Right lobe of liver (tissue), 6 donors: ENCODE results near the gene RGS11. TPM values are rescaled to one million over a fixed set of nuclear protein-coding genes. Genes with fewer than 3 reads are reported as not detected.
"Not testable (repeated sequence)": the region's sequence is repeated elsewhere in the genome, so short reads cannot be mapped to it uniquely, and the experiment has no call there.

Source experiments
- ATAC-seq, 4 donors: fragments of 200-7000 bp; cut with Tn5 transposase; one replicate each; pipeline ENCODE4 v1.9.1; 2020; ENCODE audit warnings: mild to moderate bottlenecking in 4 of 4, moderate library complexity in 4 of 4
- DNase-seq, 3 donors: peaks; one replicate each; pipeline ENCODE4 v3.0.0-alpha.2; 2020
- H3K27ac ChIP-seq, 3 donors: fragments of 200-600 bp; one replicate each; pipeline ENCODE4 v1.8.0; 2022
- H3K27me3 ChIP-seq, 2 donors: fragments of 200-600 bp; one replicate each; pipeline ENCODE4 v1.8.0; 2022
- H3K36me3 ChIP-seq, 4 donors: fragments of 200-600 bp; sonication (generic) in 1 of 4; one replicate each; pipeline versions ENCODE4 v1.5.1 to v1.8.0; 2017 to 2022; ENCODE audit warnings: control low read depth in 1 of 4
- H3K4me1 ChIP-seq, 4 donors: fragments of 200-600 bp; sonication (generic) in 1 of 4; one replicate each; pipeline versions ENCODE4 v1.5.1 to v1.8.0; 2017 to 2022; ENCODE audit warnings: control low read depth in 1 of 4
- H3K4me3 ChIP-seq, 3 donors: fragments of 200-600 bp; one replicate each; pipeline ENCODE4 v1.8.0; 2022
- H3K9me3 ChIP-seq, 4 donors: fragments of 200-600 bp; sonication (generic) in 1 of 4; one replicate each; pipeline versions ENCODE4 v1.5.1 to v1.8.0; 2017 to 2022; ENCODE audit warnings: control low read depth in 1 of 4
- CTCF ChIP-seq, 4 donors: fragments of 200-600 bp in 3 of 4; fragments of 450-650 bp in 1 of 4; IDR thresholded peaks; one replicate each; pipeline versions ENCODE4 v1.5.1 to v1.8.0; 2016 to 2022; ENCODE audit warnings: antibody characterized with exemption in 4 of 4, mild to moderate bottlenecking in 2 of 4
- POLR2A ChIP-seq: fragments of 450-650 bp; IDR thresholded peaks from one replicate; pipeline ENCODE4 v1.6.1; 2017; ENCODE audit warnings: antibody characterized with exemption, mild to moderate bottlenecking
- WGBS: methylation state at CpG from one replicate; pipeline ENCODE4 v1.1.6; 2018; ENCODE audit warnings: low coverage, low lambda C conversion rate; ENCODE audit not compliant: insufficient coverage; ENCODE audit errors: missing lambda C conversion rate; 5-methylcytosine and 5-hydroxymethylcytosine counted together
- intact Hi-C, 2 donors: fragments of 100-400 bp; cut with DNase I; formaldehyde crosslinking; loops; one replicate each; pipeline versions ENCODE4 v1.11.2 to v1.14.1; 2022
- total RNA-seq, 6 experiments: library from RNA; depleted of rRNA in 2 of 6; stranded (reverse); fragments of >200 nt in 2 of 6; fragmentation: NEBNext Ultra II Directional in 3 of 6; extraction: Animal tissue kit (Norgen Biotek cat#: 25700) in 3 of 6; gene quantifications; one replicate each; pipeline versions ENCODE4 v1.1.0 to v1.2.4, GENCODE V29; 2016 to 2023
- donor health status: DM: no; HTN: yes; CAD: no.
- donor health status: DM: no; HTN: no; CAD: no.
- donor health status: DM: no; HTN: no; CAD: no.
- donor health status: DM: no; HTN: yes; CAD: no.
- donor health status: DM: no; HTN: yes; CAD: no.

RGS11 gene
- total RNA-seq, 6 experiments from 2014 or later = 0.37 to 1.3 (median 0.80) TPM

- ATAC-seq = no peak
- Histone ChIP-seq H3K27ac (no peak overlapping the region), H3K4me3 (no peak overlapping the region), H3K36me3 (no peaks in the 10 kb centered on the region), H3K27me3 (peaks cover 0 to 4% of the 10 kb centered on the region in 2 donors), H3K9me3 (no peaks in the 10 kb centered on the region), H3K4me1 (peaks cover 0 to 5% (median 0%) of the 10 kb centered on the region in 4 donors)
- no peak for DNase-seq
- WGBS = no CpG with 5 or more reads among the region's 34 CpGs
- intact Hi-C loops = no loop called here
- no peak for TF ChIP-seq CTCF (IDR thresholded peaks at IDR 0.05)
These were observed 5.1 kb downstream of the RGS11 start for GRCh38 chr16:270381-271255.

- WGBS = 40% methylated on average over 3 of the region's 24 CpGs
- ATAC-seq (no peak), DNase-seq (no peak)
These were observed 6.5 kb downstream of the RGS11 start for GRCh38 chr16:269061-269796.

GRCh38 chr16:268141-269053 lies 7.3 kb downstream of the RGS11 start:
- Histone ChIP-seq H3K36me3 (peaks cover 0 to 4% (median under 1%) of the 10 kb centered on the region in 4 donors), H3K4me3 (no peak overlapping the region), H3K4me1 (no peaks in the 10 kb centered on the region), H3K27me3 (no peaks in the 10 kb centered on the region), H3K27ac (no peak overlapping the region), H3K9me3 (no peaks in the 10 kb centered on the region)
- TF ChIP-seq CTCF (IDR thresholded peaks at IDR 0.05) (no peak), POLR2A (no peak)
- DNase-seq = no peak
- intact Hi-C loops = no loop called here
- 56% methylated on average over 9 of the region's 40 CpGs for WGBS
- ATAC-seq = no peak

More at GRCh38 chr16:269061-269796, 6.5 kb downstream of the RGS11 start:
- no peak overlapping the region for H3K4me3 ChIP-seq
- intact Hi-C loops = no loop called here
- no peak overlapping the region for H3K27ac ChIP-seq
- no peaks in the 10 kb centered on the region for H3K9me3 ChIP-seq
- no peak for TF ChIP-seq CTCF (IDR thresholded peaks at IDR 0.05)
- no peak for TF ChIP-seq POLR2A
- H3K4me1 ChIP-seq = no peaks in the 10 kb centered on the region
- H3K36me3 ChIP-seq = no peaks in the 10 kb centered on the region
- H3K27me3 ChIP-seq = peaks cover 0 to under 1% of the 10 kb centered on the region in 2 donors

GRCh38 chr16:267562-267961 lies 8.2 kb downstream of the RGS11 start:
- H3K36me3 ChIP-seq, H3K4me1 ChIP-seq, H3K27me3 ChIP-seq, intact Hi-C loops, H3K27ac ChIP-seq, H3K9me3 ChIP-seq, ATAC-seq, DNase-seq, H3K4me3 ChIP-seq: not testable (repeated sequence)
- WGBS = 77% methylated on average over 12 of the region's 17 CpGs
